ENCODE measurements around the gene BZW2.

Gene BZW2

GRCh38 chr7:16755397-16755796 is 109.4 kb downstream of the BZW2 start:
- no peak for DNase-seq

All from T-helper 9 cell (primary cell).